SH-SY5Y (cell line): ENCODE results near the gene PATZ1.

ENCODE experiments used
- GATA2 ChIP-seq: IDR thresholded peaks from 2 replicates; pipeline ENCODE4 v1.6.1; 2011; ENCODE audit warnings: mild to moderate bottlenecking, low read depth, low read length
- GATA3 ChIP-seq: IDR thresholded peaks from 2 replicates; pipeline ENCODE4 v1.6.1; 2011; ENCODE audit warnings: low read depth, mild to moderate bottlenecking, low read length, moderate library complexity

GRCh38 chr22:31348766-31349165 is 2.6 kb upstream of the PATZ1 start:
- TF ChIP-seq GATA2 (no peak), GATA3 (no peak)
